HepG2 (cell line): ENCODE results near the gene PLCB1. TPM values are rescaled to one million over a fixed set of nuclear protein-coding genes. Genes with fewer than 3 reads are reported as not detected.

Experiments used
- ATAC-seq: fragments of 200-7000 bp; cut with Tn5 transposase; 3 replicates; pipeline ENCODE4 v1.9.1; 2020; ENCODE audit warnings: mild to moderate bottlenecking, moderate library complexity
- BruUV-seq: library from RNA; stranded (reverse); fragments of 400-500 nt; replicated peaks from 2 replicates; lab custom pipeline; 2021; lab: Mats Ljungman, UMichigan
- CTCF ChIA-PET: fragments of 300-600 bp; formaldehyde crosslinking; extraction: SDS; loops from one replicate; lab custom pipeline; 2021; ENCODE audit warnings: low total read pairs, inconsistent platforms, low intra/inter-chr PET ratio; lab: Yijun Ruan, JAX
- POLR2A ChIA-PET: fragments of 350-600 bp; sonication (Branson Sonifier 250); formaldehyde crosslinking; loops from one replicate; lab custom pipeline; 2020; ENCODE audit warnings: antibody characterized with exemption, inconsistent platforms; lab: Yijun Ruan, JAX
- DNase-seq: peaks from one replicate; pipeline ENCODE4 v3.0.0-alpha.2; 2015; ENCODE audit warnings: low spot score
- FAIRE-seq: peaks from 3 replicates; lab custom pipeline; 2011; peaks lifted over from hg19 to GRCh38; lab: Jason Lieb, UNC
- H2AFZ ChIP-seq: one replicate; pipeline ENCODE4 v1.6.1; 2011; ENCODE audit warnings: low read length, inconsistent platforms
- H3K27ac ChIP-seq: fragments of 300-600 bp; 3 replicates; pipeline ENCODE4 v1.8.0; 2011; ENCODE audit warnings: mixed run types, mild to moderate bottlenecking, mixed read lengths, low read length, inconsistent platforms; ENCODE audit not compliant: insufficient read depth; ENCODE audit errors: extremely low read length
- H3K27me3 ChIP-seq, 2 experiments: fragments of 200-600 bp in 1 of 2; 2 replicates in 1 of 2; 3 replicates in 1 of 2; pipeline versions ENCODE4 v1.6.0 to v1.8.0; 2011; ENCODE audit warnings: low read length in 2 of 2, mild to moderate bottlenecking in 2 of 2, moderate library complexity in 2 of 2, inconsistent platforms in 1 of 2; ENCODE audit not compliant: insufficient read depth in 2 of 2, control insufficient read depth in 1 of 2
- H3K36me3 ChIP-seq, 2 experiments: fragments of 200-600 bp in 1 of 2; replicated peaks in 1 of 2; 2 replicates in 1 of 2; 3 replicates in 1 of 2; pipeline versions ENCODE4 v1.5.1 to v1.8.0; 2011; ENCODE audit warnings: low read length in 2 of 2, inconsistent platforms in 1 of 2; ENCODE audit not compliant: insufficient read depth in 2 of 2, control insufficient read depth in 1 of 2
- H3K4me1 ChIP-seq: 2 replicates; pipeline ENCODE4 v1.5.1; 2012; ENCODE audit warnings: low read length, inconsistent platforms; ENCODE audit not compliant: insufficient read depth
- H3K4me2 ChIP-seq: 2 replicates; pipeline ENCODE4 v1.6.0; 2011; ENCODE audit warnings: low read depth, low read length, inconsistent platforms
- H3K4me3 ChIP-seq, 3 experiments: fragments of 200-600 bp in 1 of 3; sonication (generic), shearing (Covaris generic) in 1 of 3; replicated peaks in 1 of 3; 2 replicates each; pipeline ENCODE4 v1.5.1; 2011 to 2016; ENCODE audit warnings: low read length in 3 of 3, inconsistent platforms in 2 of 3, low read depth in 2 of 3, mild to moderate bottlenecking in 2 of 3, control low read depth in 1 of 3, mixed read lengths in 1 of 3; ENCODE audit not compliant: insufficient read depth in 1 of 3
- H3K79me2 ChIP-seq: one replicate; pipeline ENCODE4 v1.6.1; 2011; ENCODE audit warnings: low read length, inconsistent platforms; ENCODE audit not compliant: insufficient read depth
- H3K9ac ChIP-seq: 2 replicates; pipeline ENCODE4 v1.6.0; 2011; ENCODE audit warnings: mild to moderate bottlenecking, low read depth, low read length, inconsistent platforms; ENCODE audit not compliant: insufficient read depth
- H3K9me3 ChIP-seq: 2 replicates; pipeline ENCODE4 v1.5.1; 2012; ENCODE audit warnings: mild to moderate bottlenecking, low read length
- H4K20me1 ChIP-seq: 2 replicates; pipeline ENCODE4 v1.6.0; 2011; ENCODE audit warnings: inconsistent platforms, mild to moderate bottlenecking, low read length, moderate library complexity; ENCODE audit not compliant: insufficient read depth
- EHMT2 ChIP-seq: fragments of 200-600 bp; sonication (generic); IDR thresholded peaks from 2 replicates; pipeline ENCODE4 v1.7.0; 2017; ENCODE audit warnings: antibody characterized with exemption, low read depth, low read length, borderline replicate concordance
- MAFF ChIP-seq: IDR thresholded peaks from 2 replicates; pipeline ENCODE4 v1.6.1; 2011; ENCODE audit warnings: low read depth, low read length, improper control_type of control experiment
- MAFK ChIP-seq, 2 experiments: IDR thresholded peaks in 1 of 2; conservative IDR thresholded peaks in 1 of 2; 2 replicates each; pipeline ENCODE4 v1.6.1; 2011; ENCODE audit warnings: improper control_type of control experiment in 2 of 2, low read length in 2 of 2
- MTF2 ChIP-seq: sonication (generic); formaldehyde crosslinking; IDR thresholded peaks from 2 replicates; pipeline ENCODE4 v1.5.0; 2020; ENCODE audit warnings: missing genetic modification reagents, borderline replicate concordance
- ZKSCAN8 ChIP-seq: IDR thresholded peaks from 2 replicates; pipeline ENCODE4 v1.6.1; 2016; ENCODE audit warnings: borderline replicate concordance, missing genetic modification reagents, missing compliant biosample characterization
- ZNF225 ChIP-seq: sonication (generic); formaldehyde crosslinking; IDR thresholded peaks from 2 replicates; pipeline ENCODE4 v1.4.0; 2020; ENCODE audit warnings: mild to moderate bottlenecking, missing genetic modification reagents
- ZNF629 ChIP-seq: sonication (generic); formaldehyde crosslinking; conservative IDR thresholded peaks from 2 replicates; pipeline ENCODE4 v1.5.0; 2020; ENCODE audit warnings: missing genetic modification reagents
- WGBS: methylation state at CpG from one replicate; pipeline ENCODE4 v1.1.6; 2017; ENCODE audit warnings: low lambda C conversion rate; 5-methylcytosine and 5-hydroxymethylcytosine counted together
- in situ Hi-C: cut with HindIII; loops from 2 replicates; pipeline ENCODE4 v1.10.0; 2017; ENCODE audit warnings: low pct_unique_long_range_greater_than_20kb; ENCODE audit not compliant: extremely low pct_ligation_motif_present
- intact Hi-C: fragments of 100-400 bp; cut with micrococcal nuclease; formaldehyde crosslinking; loops from one replicate; pipeline ENCODE4 v1.10.0; 2022; ENCODE audit not compliant: unreplicated experiment
- polyA plus RNA-seq, 8 experiments: library from polyadenylated mRNA; depleted of rRNA in 3 of 8; stranded (reverse) in 7 of 8; unstranded in 1 of 8; fragments of >200 nt; fragmentation: Illumina TruSeq in 4 of 8; extraction: Trizol in 4 of 8; gene quantifications; 2 replicates each; pipeline versions ENCODE4 v1.2.1 to v1.2.3, GENCODE V29; 2011 to 2016; ENCODE audit warnings: low read depth in 4 of 8, missing spikeins in 1 of 8, mixed read lengths in 1 of 8; ENCODE audit not compliant: insufficient read depth in 1 of 8
- total RNA-seq, 5 experiments: library from RNA; depleted of rRNA; stranded (reverse); fragments of >200 nt; fragmentation: Illumina TruSeq; extraction: Trizol; gene quantifications; 2 replicates each; pipeline ENCODE4 v1.2.3, GENCODE V29; 2016; ENCODE audit warnings: low read depth in 1 of 5

PLCB1 gene
- total and polyA plus RNA-seq, 2 of the 13 experiments (the other 11 are each of a cell fraction or from before 2014, with no cell fraction given): 42.4 to 55.9 TPM

GRCh38 chr20:8373579-8373978, 241.5 kb downstream of the PLCB1 start:
- ChIA-PET POLR2A (no interaction called here), CTCF (no interaction called here)
- no peaks in the 10 kb centered on the region for H3K27me3 ChIP-seq
- intact Hi-C loops: no loop called here
- no TSS peak for BruUV-seq
- no peak for DNase-seq
- H3K79me2 ChIP-seq: no peaks in the 10 kb centered on the region
- no peaks in the 10 kb centered on the region for H3K9me3 ChIP-seq
- peaks cover 9 to 26% of the 10 kb centered on the region in 2 experiments; a peak in 4 of 5 replicates for H3K36me3 ChIP-seq
- FAIRE-seq: no peak
- H3K9ac ChIP-seq: no peak overlapping the region
- ATAC-seq: no peak
- in situ Hi-C loops: no loop called here
- H3K27ac ChIP-seq: no peak overlapping the region
- no peaks in the 10 kb centered on the region for H4K20me1 ChIP-seq
- no peak overlapping the region for H3K4me2 ChIP-seq
- H2AFZ ChIP-seq: no peak overlapping the region
- no peak overlapping the region for H3K4me3 ChIP-seq
- no peaks in the 10 kb centered on the region for H3K4me1 ChIP-seq
- 100% methylated on average over 1 of the region's 1 CpG for WGBS
- TF ChIP-seq ZKSCAN8 (no peak), MAFK (conservative IDR thresholded peaks at IDR 0.05 in 1 of 2, IDR thresholded peaks at IDR 0.05 in 1 of 2; ENCODE audit: low read length in 2 of 2) (peak; percentile 29 to 86; a peak in 2 of 4 replicates), MTF2 (CRISPR knock-in tag) (no peak), MAFF (peak; percentile 46; the same call in 1 of the 2 replicates), EHMT2 (no peak)
- TF ChIP-seq, all 625 proteins: peak for 2

- CTCF ChIA-PET: no interaction called here
- FAIRE-seq: no peak
- POLR2A ChIA-PET: no interaction called here
Measured at GRCh38 chr20:8375898-8376297, 243.8 kb downstream of the PLCB1 start.

More at GRCh38 chr20:8375898-8376297, 243.8 kb downstream of the PLCB1 start:
- no peak overlapping the region for H3K27ac ChIP-seq
- 99% methylated on average over 2 of the region's 2 CpGs for WGBS
- peaks cover 9 to 19% of the 10 kb centered on the region in 2 experiments; a peak in 4 of 5 replicates for H3K36me3 ChIP-seq
- BruUV-seq: no TSS peak
- H3K4me2 ChIP-seq: no peak overlapping the region
- peaks cover 7% of the 10 kb centered on the region for H3K79me2 ChIP-seq
- no peaks in the 10 kb centered on the region for H3K9me3 ChIP-seq
- in situ Hi-C loops (no loop called here), intact Hi-C loops (no loop called here)
- H3K9ac ChIP-seq: no peak overlapping the region
- no peak overlapping the region for H2AFZ ChIP-seq
- DNase-seq (no peak), ATAC-seq (no peak)
- no peaks in the 10 kb centered on the region for H3K27me3 ChIP-seq
- TF ChIP-seq ZNF629 (CRISPR knock-in tag) (0 out of 2 replicates have a peak, but pooled peaks have one; percentile 0), ZNF225 (CRISPR knock-in tag) (no peak)
- no peaks in the 10 kb centered on the region for H4K20me1 ChIP-seq
- H3K4me1 ChIP-seq: no peaks in the 10 kb centered on the region
- H3K4me3 ChIP-seq: no peak overlapping the region
